K562 (cell line): ENCODE results near the gene GEMIN4.

Experiments
- FUS ChIP-seq: fragments of 200-400 bp; formaldehyde crosslinking; optimal IDR thresholded peaks from 2 replicates; pipeline ENCODE3; 2017; ENCODE audit warnings: low read depth, low read length
- HNRNPL ChIP-seq: fragments of 200-400 bp; formaldehyde crosslinking; IDR thresholded peaks from 2 replicates; pipeline ENCODE4 v1.6.1; 2017; ENCODE audit warnings: low read depth, mild to moderate bottlenecking, low read length
- KAT7 ChIP-seq: sonication (generic); formaldehyde crosslinking; IDR thresholded peaks from 2 replicates; pipeline ENCODE4 v1.8.0; 2022; ENCODE audit warnings: missing genetic modification reagents, mild to moderate bottlenecking, borderline replicate concordance
- NCOA2 ChIP-seq, 2 experiments: fragments of 450-650 bp; IDR thresholded peaks; 2 replicates each; pipeline ENCODE4 v1.6.1; 2018; ENCODE audit warnings: mild to moderate bottlenecking in 2 of 2, moderate library complexity in 1 of 2; ENCODE audit not compliant: partially characterized antibody in 2 of 2
- RAD21 ChIP-seq, 2 experiments: fragments of 250-450 bp in 1 of 2; fragments of 450-650 bp in 1 of 2; sonication (Bioruptor Pico) in 1 of 2; formaldehyde crosslinking in 1 of 2; IDR thresholded peaks in 1 of 2; conservative IDR thresholded peaks in 1 of 2; 2 replicates each; pipeline versions ENCODE4 v1.4.0 to v1.8.0; 2020 to 2022; ENCODE audit warnings: mild to moderate bottlenecking in 2 of 2, moderate library complexity in 1 of 2
- ZNF76 ChIP-seq: fragments of 250-450 bp; sonication (Bioruptor Pico); IDR thresholded peaks from 2 replicates; pipeline ENCODE4 v1.4.0; 2020; ENCODE audit warnings: mild to moderate bottlenecking, moderate library complexity, borderline replicate concordance
- TF ChIP-seq, protein P1 (sequence below): fragments of 250-450 bp; sonication (Bioruptor Pico); IDR thresholded peaks from 2 replicates; pipeline ENCODE4 v1.4.0; 2020; ENCODE audit warnings: mild to moderate bottlenecking, moderate library complexity
- TF ChIP-seq, protein P2 (sequence below): fragments of 450-650 bp; IDR thresholded peaks from 2 replicates; pipeline ENCODE4 v1.6.1; 2018; ENCODE audit not compliant: partially characterized antibody
- TF ChIP-seq, protein P3 (sequence below): sonication (generic); formaldehyde crosslinking; IDR thresholded peaks from 2 replicates; pipeline ENCODE4 v1.8.1; 2022; ENCODE audit warnings: missing genetic modification reagents
- TF ChIP-seq, protein P4 (sequence below): sonication (generic); formaldehyde crosslinking; IDR thresholded peaks from 2 replicates; pipeline ENCODE4 v1.8.1; 2023; ENCODE audit warnings: mild to moderate bottlenecking, missing genetic modification reagents
- TF ChIP-seq, protein P5 (sequence below), 3 experiments: IDR thresholded peaks in 2 of 3; conservative IDR thresholded peaks in 1 of 3; 2 replicates each; pipeline ENCODE4 v1.5.1; 2011 to 2012; ENCODE audit warnings: low read length in 3 of 3, mild to moderate bottlenecking in 3 of 3, control low read depth in 2 of 3, improper control_type of control experiment in 1 of 3, inconsistent platforms in 1 of 3, low read depth in 1 of 3, mixed read lengths in 1 of 3, moderate library complexity in 1 of 3; ENCODE audit not compliant: insufficient read depth in 2 of 3
- TF ChIP-seq, protein P6 (sequence below): sonication (generic); formaldehyde crosslinking; IDR thresholded peaks from 2 replicates; pipeline ENCODE4 v1.8.0; 2023; ENCODE audit warnings: mild to moderate bottlenecking, missing genetic modification reagents

DNA sequence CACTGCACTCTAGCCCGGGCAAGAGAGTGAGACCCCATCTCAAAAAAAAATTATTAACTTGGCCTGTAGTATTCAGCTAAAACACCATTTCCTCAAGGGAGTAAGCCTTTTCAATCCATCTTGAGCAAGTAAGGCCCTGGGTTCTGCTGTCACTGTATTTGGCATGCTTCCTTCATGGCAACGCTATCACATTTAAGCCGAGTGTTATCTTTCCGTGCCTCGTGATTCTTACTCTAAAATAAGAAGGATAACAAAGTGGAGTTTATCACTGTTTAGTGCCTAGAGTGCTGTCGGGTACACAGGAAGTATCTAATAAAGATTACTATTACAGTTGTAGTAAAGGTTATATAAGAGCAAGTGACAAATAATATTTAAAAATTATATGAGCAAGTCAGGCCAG lies 46.2 kb downstream of the GEMIN4 start:
- TF ChIP-seq KAT7 (CRISPR knock-in tag) (no peak), ZNF76 (no peak), FUS (no peak), HNRNPL (no peak), RAD21 (CRISPR knock-in tag; conservative IDR thresholded peaks at IDR 0.05 in 1 of 2, IDR thresholded peaks at IDR 0.05 in 1 of 2) (no peak), NCOA2 (IDR thresholded peaks at IDR 0.05; ENCODE audit: partially characterized antibody in 2 of 2) (no peak)
- TF ChIP-seq, protein P1, sequence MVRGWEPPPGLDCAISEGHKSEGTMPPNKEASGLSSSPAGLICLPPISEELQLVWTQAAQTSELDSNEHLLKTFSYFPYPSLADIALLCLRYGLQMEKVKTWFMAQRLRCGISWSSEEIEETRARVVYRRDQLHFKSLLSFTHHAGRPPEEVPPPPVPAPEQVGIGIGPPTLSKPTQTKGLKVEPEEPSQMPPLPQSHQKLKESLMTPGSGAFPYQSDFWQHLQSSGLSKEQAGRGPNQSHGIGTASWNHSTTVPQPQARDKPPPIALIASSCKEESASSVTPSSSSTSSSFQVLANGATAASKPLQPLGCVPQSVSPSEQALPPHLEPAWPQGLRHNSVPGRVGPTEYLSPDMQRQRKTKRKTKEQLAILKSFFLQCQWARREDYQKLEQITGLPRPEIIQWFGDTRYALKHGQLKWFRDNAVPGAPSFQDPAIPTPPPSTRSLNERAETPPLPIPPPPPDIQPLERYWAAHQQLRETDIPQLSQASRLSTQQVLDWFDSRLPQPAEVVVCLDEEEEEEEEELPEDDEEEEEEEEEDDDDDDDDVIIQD (CRISPR knock-in tag), result no peak
- TF ChIP-seq, protein P2, sequence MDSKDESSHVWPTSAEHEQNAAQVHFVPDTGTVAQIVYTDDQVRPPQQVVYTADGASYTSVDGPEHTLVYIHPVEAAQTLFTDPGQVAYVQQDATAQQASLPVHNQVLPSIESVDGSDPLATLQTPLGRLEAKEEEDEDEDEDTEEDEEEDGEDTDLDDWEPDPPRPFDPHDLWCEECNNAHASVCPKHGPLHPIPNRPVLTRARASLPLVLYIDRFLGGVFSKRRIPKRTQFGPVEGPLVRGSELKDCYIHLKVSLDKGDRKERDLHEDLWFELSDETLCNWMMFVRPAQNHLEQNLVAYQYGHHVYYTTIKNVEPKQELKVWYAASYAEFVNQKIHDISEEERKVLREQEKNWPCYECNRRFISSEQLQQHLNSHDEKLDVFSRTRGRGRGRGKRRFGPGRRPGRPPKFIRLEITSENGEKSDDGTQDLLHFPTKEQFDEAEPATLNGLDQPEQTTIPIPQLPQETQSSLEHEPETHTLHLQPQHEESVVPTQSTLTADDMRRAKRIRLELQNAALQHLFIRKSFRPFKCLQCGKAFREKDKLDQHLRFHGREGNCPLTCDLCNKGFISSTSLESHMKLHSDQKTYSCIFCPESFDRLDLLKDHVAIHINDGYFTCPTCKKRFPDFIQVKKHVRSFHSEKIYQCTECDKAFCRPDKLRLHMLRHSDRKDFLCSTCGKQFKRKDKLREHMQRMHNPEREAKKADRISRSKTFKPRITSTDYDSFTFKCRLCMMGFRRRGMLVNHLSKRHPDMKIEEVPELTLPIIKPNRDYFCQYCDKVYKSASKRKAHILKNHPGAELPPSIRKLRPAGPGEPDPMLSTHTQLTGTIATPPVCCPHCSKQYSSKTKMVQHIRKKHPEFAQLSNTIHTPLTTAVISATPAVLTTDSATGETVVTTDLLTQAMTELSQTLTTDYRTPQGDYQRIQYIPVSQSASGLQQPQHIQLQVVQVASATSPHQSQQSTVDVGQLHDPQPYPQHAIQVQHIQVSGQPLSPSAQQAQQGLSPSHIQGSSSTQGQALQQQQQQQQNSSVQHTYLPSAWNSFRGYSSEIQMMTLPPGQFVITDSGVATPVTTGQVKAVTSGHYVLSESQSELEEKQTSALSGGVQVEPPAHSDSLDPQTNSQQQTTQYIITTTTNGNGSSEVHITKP, result no peak
- TF ChIP-seq, protein P3, sequence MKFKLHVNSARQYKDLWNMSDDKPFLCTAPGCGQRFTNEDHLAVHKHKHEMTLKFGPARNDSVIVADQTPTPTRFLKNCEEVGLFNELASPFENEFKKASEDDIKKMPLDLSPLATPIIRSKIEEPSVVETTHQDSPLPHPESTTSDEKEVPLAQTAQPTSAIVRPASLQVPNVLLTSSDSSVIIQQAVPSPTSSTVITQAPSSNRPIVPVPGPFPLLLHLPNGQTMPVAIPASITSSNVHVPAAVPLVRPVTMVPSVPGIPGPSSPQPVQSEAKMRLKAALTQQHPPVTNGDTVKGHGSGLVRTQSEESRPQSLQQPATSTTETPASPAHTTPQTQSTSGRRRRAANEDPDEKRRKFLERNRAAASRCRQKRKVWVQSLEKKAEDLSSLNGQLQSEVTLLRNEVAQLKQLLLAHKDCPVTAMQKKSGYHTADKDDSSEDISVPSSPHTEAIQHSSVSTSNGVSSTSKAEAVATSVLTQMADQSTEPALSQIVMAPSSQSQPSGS (CRISPR knock-in tag), result no peak
- TF ChIP-seq, protein P4, sequence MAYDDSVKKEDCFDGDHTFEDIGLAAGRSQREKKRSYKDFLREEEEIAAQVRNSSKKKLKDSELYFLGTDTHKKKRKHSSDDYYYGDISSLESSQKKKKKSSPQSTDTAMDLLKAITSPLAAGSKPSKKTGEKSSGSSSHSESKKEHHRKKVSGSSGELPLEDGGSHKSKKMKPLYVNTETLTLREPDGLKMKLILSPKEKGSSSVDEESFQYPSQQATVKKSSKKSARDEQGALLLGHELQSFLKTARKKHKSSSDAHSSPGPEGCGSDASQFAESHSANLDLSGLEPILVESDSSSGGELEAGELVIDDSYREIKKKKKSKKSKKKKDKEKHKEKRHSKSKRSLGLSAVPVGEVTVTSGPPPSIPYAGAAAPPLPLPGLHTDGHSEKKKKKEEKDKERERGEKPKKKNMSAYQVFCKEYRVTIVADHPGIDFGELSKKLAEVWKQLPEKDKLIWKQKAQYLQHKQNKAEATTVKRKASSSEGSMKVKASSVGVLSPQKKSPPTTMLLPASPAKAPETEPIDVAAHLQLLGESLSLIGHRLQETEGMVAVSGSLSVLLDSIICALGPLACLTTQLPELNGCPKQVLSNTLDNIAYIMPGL (CRISPR knock-in tag), result no peak
- TF ChIP-seq, protein P5, sequence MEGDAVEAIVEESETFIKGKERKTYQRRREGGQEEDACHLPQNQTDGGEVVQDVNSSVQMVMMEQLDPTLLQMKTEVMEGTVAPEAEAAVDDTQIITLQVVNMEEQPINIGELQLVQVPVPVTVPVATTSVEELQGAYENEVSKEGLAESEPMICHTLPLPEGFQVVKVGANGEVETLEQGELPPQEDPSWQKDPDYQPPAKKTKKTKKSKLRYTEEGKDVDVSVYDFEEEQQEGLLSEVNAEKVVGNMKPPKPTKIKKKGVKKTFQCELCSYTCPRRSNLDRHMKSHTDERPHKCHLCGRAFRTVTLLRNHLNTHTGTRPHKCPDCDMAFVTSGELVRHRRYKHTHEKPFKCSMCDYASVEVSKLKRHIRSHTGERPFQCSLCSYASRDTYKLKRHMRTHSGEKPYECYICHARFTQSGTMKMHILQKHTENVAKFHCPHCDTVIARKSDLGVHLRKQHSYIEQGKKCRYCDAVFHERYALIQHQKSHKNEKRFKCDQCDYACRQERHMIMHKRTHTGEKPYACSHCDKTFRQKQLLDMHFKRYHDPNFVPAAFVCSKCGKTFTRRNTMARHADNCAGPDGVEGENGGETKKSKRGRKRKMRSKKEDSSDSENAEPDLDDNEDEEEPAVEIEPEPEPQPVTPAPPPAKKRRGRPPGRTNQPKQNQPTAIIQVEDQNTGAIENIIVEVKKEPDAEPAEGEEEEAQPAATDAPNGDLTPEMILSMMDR (IDR thresholded peaks at IDR 0.05 in 2 of 3, conservative IDR thresholded peaks at IDR 0.05 in 1 of 3; ENCODE audit: insufficient read depth in 2 of 3, low read depth in 1 of 3, low read length in 3 of 3), result no peak
- TF ChIP-seq, protein P6, sequence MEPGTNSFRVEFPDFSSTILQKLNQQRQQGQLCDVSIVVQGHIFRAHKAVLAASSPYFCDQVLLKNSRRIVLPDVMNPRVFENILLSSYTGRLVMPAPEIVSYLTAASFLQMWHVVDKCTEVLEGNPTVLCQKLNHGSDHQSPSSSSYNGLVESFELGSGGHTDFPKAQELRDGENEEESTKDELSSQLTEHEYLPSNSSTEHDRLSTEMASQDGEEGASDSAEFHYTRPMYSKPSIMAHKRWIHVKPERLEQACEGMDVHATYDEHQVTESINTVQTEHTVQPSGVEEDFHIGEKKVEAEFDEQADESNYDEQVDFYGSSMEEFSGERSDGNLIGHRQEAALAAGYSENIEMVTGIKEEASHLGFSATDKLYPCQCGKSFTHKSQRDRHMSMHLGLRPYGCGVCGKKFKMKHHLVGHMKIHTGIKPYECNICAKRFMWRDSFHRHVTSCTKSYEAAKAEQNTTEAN (CRISPR knock-in tag), result no peak
